Measurements from ENCODE around the gene TBCD. TPM values are rescaled to one million over a fixed set of nuclear protein-coding genes. Genes with fewer than 3 reads are reported as not detected.

The TBCD gene
- total RNA-seq, 2 donors from 2014 or later: 64.0 to 123 TPM

DNA sequence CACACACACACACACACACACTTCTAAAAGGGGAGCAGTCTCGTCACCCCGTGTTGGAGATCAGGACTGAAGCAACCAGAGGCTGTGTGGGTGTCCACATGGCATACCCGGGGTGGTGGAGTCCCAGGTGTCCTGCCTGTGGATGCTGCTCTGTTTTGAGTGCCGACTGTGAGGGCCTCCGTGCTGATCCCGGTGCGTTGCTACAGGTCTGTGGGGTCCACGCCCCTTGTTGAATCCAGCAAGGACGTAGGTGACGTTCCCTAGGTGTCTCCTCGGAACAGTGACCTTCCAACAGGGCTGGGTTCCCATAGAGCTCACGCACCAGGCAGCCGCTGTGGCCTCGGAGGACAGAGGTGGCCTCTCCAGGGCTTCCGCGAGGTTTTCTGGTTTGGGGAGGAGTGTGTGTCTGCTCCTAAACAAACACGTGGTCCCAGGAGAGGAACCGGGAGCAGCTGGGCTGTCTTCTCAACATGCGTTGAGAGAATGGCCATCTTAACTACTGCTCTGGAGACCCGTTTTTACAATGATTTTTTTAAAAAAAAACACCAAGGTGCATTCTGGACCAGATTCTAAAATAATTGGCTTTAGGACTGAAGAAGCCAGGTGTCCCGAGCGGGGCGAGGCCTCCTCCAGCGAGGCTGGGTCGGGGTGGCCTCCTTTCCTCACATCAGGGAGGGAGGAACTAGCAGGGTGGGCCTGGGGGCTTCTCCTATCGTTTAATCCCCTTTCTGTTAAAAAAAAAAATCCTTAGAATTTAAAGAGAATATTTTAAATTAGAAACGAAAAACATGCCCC, 188.6 kb downstream of the TBCD start:
- 89% methylated on average over 19 of the region's 27 CpGs for WGBS
- Histone ChIP-seq H3K27ac (no peak overlapping the region), H3K36me3 (peaks cover 8 to 22% of the 10 kb centered on the region in 2 donors), H3K4me1 (replicated peaks) (no peaks in the 10 kb centered on the region), H3K27me3 (replicated peaks; ENCODE audit: insufficient read depth) (no peaks in the 10 kb centered on the region), H3K9me3 (no peaks in the 10 kb centered on the region), H3K4me3 (no peak overlapping the region)
- intact Hi-C loops (cut with DNase I): no loop called here
- TF ChIP-seq POLR2A (IDR thresholded peaks at IDR 0.05) (no peak), CTCF (IDR thresholded peaks at IDR 0.05) (no peak), POLR2AphosphoS5 (IDR thresholded peaks at IDR 0.05) (no peak)
- no peak for DNase-seq (ENCODE audit: low spot score)

- intact Hi-C loops (cut with DNase I): no loop called here
- no peaks in the 10 kb centered on the region for H3K4me1 ChIP-seq (replicated peaks)
- H3K4me3 ChIP-seq: no peak overlapping the region
- H3K36me3 ChIP-seq: peaks cover 8 to 22% of the 10 kb centered on the region in 2 donors
- TF ChIP-seq POLR2A (IDR thresholded peaks at IDR 0.05) (no peak), CTCF (IDR thresholded peaks at IDR 0.05) (no peak), POLR2AphosphoS5 (IDR thresholded peaks at IDR 0.05) (no peak)
- no peaks in the 10 kb centered on the region for H3K27me3 ChIP-seq (replicated peaks; ENCODE audit: insufficient read depth)
- 94% methylated on average over 35 of the region's 36 CpGs for WGBS
- DNase-seq (ENCODE audit: low spot score): no peak
- no peak overlapping the region for H3K27ac ChIP-seq
- no peaks in the 10 kb centered on the region for H3K9me3 ChIP-seq
Observed at GRCh38 chr17:82941021-82942001, 189.4 kb downstream of the TBCD start.

- no peaks in the 10 kb centered on the region for H3K27me3 ChIP-seq (replicated peaks; ENCODE audit: insufficient read depth)
- intact Hi-C loops (cut with DNase I): no loop called here
- no peak overlapping the region for H3K4me3 ChIP-seq
- H3K27ac ChIP-seq: no peak overlapping the region
- no peaks in the 10 kb centered on the region for H3K9me3 ChIP-seq
- H3K4me1 ChIP-seq (replicated peaks): no peaks in the 10 kb centered on the region
- no peak for DNase-seq (ENCODE audit: low spot score)
- peaks cover 8 to 22% of the 10 kb centered on the region in 2 donors for H3K36me3 ChIP-seq
- WGBS: 83% methylated on average over 16 of the region's 18 CpGs
- TF ChIP-seq CTCF (IDR thresholded peaks at IDR 0.05) (no peak), POLR2AphosphoS5 (IDR thresholded peaks at IDR 0.05) (no peak), POLR2A (IDR thresholded peaks at IDR 0.05) (no peak)
Observed at GRCh38 chr17:82942166-82943130, 190.6 kb downstream of the TBCD start.

DNA sequence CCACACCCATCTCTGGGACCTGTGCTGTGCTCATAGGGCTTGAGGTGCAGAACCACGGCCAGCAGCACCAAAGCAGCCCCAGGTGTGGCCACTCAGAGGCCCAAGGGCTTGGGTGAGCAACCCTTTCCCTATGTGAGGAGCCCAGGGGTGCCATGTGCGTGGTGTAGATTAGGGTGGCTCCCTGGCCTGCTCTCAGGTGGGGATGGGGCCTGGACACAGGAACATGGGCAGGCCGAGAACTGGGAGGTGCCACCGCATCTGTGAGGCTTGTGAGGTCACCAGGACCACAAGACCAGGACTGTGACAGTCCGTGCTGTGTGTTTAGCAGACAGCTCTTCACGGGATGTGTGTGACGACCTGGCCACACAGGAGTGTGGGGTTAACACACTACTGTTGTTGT, 191.5 kb downstream of the TBCD start:
- Histone ChIP-seq H3K27ac (no peak overlapping the region), H3K4me3 (no peak overlapping the region), H3K9me3 (no peaks in the 10 kb centered on the region), H3K36me3 (peaks cover 8 to 22% of the 10 kb centered on the region in 2 donors), H3K27me3 (replicated peaks; ENCODE audit: insufficient read depth) (no peaks in the 10 kb centered on the region), H3K4me1 (replicated peaks) (no peaks in the 10 kb centered on the region)
- intact Hi-C loops (cut with DNase I): no loop called here
- no peak for DNase-seq (ENCODE audit: low spot score)
- 90% methylated on average over 7 of the region's 7 CpGs for WGBS
- TF ChIP-seq CTCF (IDR thresholded peaks at IDR 0.05) (no peak), POLR2AphosphoS5 (IDR thresholded peaks at IDR 0.05) (no peak), POLR2A (IDR thresholded peaks at IDR 0.05) (no peak)
